ENCODE results near the gene SRRM4. TPM values are rescaled to one million over a fixed set of nuclear protein-coding genes. Genes with fewer than 3 reads are reported as not detected.

SRRM4 gene
- total and polyA plus RNA-seq, 8 donors = 0.05 to 2.6 (median 0.22) TPM; not detected in 2

DNA sequence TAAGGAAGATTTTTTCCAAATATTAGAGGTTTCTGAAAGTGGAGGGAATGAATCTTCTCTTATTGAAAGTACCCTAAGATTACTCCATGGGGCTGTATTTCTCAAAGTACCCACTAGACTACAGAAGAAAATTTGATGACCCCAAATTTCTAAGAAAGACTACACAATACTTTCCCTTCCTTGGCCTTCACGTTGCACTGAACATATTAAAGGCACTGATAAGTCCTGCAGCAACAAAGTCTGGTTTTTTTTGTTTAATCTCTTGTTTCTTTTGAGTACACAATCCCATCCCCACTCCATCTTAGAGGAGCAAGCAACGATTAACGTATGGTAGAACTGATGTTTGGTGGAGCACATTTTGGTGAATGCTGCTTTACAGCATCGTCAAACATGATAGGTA lies 70.1 kb downstream of the SRRM4 start:
- TF ChIP-seq POLR2AphosphoS5 (IDR thresholded peaks at IDR 0.05) = no peak
- TF ChIP-seq, protein P1, sequence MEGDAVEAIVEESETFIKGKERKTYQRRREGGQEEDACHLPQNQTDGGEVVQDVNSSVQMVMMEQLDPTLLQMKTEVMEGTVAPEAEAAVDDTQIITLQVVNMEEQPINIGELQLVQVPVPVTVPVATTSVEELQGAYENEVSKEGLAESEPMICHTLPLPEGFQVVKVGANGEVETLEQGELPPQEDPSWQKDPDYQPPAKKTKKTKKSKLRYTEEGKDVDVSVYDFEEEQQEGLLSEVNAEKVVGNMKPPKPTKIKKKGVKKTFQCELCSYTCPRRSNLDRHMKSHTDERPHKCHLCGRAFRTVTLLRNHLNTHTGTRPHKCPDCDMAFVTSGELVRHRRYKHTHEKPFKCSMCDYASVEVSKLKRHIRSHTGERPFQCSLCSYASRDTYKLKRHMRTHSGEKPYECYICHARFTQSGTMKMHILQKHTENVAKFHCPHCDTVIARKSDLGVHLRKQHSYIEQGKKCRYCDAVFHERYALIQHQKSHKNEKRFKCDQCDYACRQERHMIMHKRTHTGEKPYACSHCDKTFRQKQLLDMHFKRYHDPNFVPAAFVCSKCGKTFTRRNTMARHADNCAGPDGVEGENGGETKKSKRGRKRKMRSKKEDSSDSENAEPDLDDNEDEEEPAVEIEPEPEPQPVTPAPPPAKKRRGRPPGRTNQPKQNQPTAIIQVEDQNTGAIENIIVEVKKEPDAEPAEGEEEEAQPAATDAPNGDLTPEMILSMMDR (IDR thresholded peaks at IDR 0.05) = no peak
- no peak for TF ChIP-seq EP300 (IDR thresholded peaks at IDR 0.05)
- TF ChIP-seq POLR2A (IDR thresholded peaks at IDR 0.05) = no peak
- Histone ChIP-seq H3K27ac (no peak overlapping the region), H3K4me3 (no peak overlapping the region), H3K36me3 (no peaks in the 10 kb centered on the region), H3K9me3 (peaks cover 0 to 10% (median 8%) of the 10 kb centered on the region in 4 donors), H3K4me1 (no peaks in the 10 kb centered on the region), H3K27me3 (no peaks in the 10 kb centered on the region)
- no peak for DNase-seq
- WGBS, 5 donors = 77 to 84% (median 80%) methylated on average over 4 of the region's 4 CpGs
- intact Hi-C loops (cut with DNase I; ENCODE audit: low total_unique reads) = no loop called here

DNA sequence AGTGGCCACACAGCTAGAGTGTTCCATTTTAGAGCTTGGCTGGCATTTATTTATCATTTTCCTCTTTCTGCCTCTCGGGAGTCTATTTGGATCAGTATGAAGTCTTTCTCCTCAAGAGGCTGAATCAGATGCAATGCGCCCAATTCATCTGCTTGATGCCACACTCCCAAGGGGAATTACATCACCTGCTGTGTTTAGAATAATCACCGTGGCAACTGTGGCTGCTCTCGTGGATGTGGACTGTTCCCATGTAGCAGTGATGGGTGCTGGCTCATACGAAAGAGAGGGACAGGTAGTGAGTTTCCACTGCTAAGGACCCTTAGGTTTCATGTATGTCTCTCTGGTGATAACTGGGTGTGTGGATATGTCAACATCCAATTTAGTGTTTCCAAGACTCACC lies 70.7 kb downstream of the SRRM4 start:
- no peaks in the 10 kb centered on the region for H3K4me1 ChIP-seq
- WGBS, 5 donors = 75 to 88% (median 85%) methylated on average over 5 of the region's 5 CpGs
- no peaks in the 10 kb centered on the region for H3K36me3 ChIP-seq
- DNase-seq = no peak
- intact Hi-C loops (cut with DNase I; ENCODE audit: low total_unique reads) = no loop called here
- H3K27me3 ChIP-seq = no peaks in the 10 kb centered on the region
- no peak overlapping the region for H3K27ac ChIP-seq
- H3K9me3 ChIP-seq = peaks cover 0 to 10% (median 8%) of the 10 kb centered on the region in 4 donors
- no peak overlapping the region for H3K4me3 ChIP-seq
- TF ChIP-seq, protein P1 (IDR thresholded peaks at IDR 0.05) = no peak
- TF ChIP-seq POLR2AphosphoS5 (IDR thresholded peaks at IDR 0.05) = no peak
- TF ChIP-seq EP300 (IDR thresholded peaks at IDR 0.05) = no peak

DNA sequence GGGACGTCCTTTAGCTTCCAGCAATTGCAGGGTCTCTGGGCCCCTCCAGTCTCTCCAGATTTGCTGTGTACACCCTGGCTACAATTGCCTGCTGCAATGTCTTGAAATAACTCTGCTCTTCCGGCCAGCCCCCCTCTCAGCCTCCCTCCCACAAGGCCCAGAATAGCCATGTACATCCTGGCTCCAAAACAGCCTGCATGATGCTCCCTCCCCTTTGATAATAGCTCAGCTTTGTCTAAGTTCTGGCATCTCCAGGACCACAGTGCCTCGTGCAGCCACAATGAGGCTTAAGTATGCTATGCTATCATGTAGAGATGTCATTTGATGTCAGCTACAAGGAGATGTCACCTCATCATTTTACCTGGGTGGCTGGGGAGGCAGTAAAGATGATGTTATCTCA lies 74.6 kb downstream of the SRRM4 start:
- 38 to 48% (median 43%) methylated on average over 3 of the region's 3 CpGs for WGBS, 5 donors
- TF ChIP-seq EP300 (IDR thresholded peaks at IDR 0.05) = no peak
- TF ChIP-seq, protein P1 (IDR thresholded peaks at IDR 0.05) = no peak
- no peak for TF ChIP-seq POLR2A (IDR thresholded peaks at IDR 0.05)
- no peak for TF ChIP-seq POLR2AphosphoS5 (IDR thresholded peaks at IDR 0.05)

DNA sequence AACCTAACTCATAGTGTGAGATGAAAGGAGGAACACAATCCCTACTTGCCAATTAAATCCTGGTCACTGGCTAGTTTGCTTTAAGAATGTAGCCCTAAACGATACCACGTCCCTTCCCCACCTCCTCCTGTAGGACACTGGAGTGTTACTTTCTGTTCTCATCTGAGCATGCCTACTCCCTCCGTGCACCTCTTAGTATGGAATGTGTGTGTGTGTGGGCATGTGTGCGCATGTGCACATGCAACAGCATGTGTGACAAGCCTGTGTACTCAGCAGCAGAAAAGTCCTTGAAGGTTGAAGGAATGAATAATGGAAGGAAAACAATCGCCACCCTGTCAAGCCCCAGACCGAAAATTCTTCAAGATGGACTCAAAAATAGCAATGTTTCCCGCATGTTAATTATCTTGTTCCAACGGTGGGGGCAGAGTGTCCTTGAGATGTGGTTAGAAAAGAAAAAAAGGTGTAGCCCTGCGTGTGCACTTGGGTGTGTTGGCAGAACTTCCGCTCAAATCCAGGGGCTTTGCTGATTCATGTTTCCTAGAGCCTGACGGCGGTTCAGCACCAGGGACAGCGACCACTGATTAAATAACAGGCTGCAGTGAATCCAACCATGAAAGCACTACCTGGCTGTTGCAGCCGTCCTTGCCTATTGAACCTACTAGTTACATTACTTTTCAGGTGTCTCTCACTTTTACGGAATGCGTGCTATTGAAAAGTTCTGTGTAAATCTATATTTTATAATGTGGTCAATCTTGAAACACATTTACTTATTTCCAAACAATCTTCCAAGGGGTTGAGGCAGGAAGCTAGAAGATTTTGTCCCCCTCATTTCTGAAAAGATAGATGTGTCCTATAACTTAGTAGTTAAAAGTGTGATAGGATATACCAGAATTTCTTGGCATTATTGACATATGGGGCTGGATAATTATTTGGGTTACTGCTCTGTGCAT lies 79.8 kb downstream of the SRRM4 start:
- Histone ChIP-seq H3K4me1 (no peaks in the 10 kb centered on the region), H3K9me3 (no peaks in the 10 kb centered on the region), H3K36me3 (no peaks in the 10 kb centered on the region), H3K27ac (no peak overlapping the region), H3K27me3 (no peaks in the 10 kb centered on the region), H3K4me3 (no peak overlapping the region)
- intact Hi-C loops (cut with DNase I; ENCODE audit: low total_unique reads) = no loop called here
- 26 to 30% (median 27%) methylated on average over 16 of the region's 16 CpGs for WGBS, 5 donors
- no peak for TF ChIP-seq EP300 (IDR thresholded peaks at IDR 0.05)
- no peak for TF ChIP-seq POLR2AphosphoS5 (IDR thresholded peaks at IDR 0.05)
- TF ChIP-seq POLR2A (IDR thresholded peaks at IDR 0.05) = no peak
- TF ChIP-seq, protein P1 (IDR thresholded peaks at IDR 0.05) = no peak
- DNase-seq = peak; percentile 62 to 88

More for the DNA sequence above, 74.6 kb downstream of the SRRM4 start:
- Histone ChIP-seq H3K4me3 (no peak overlapping the region), H3K36me3 (no peaks in the 10 kb centered on the region), H3K4me1 (no peaks in the 10 kb centered on the region), H3K27ac (no peak overlapping the region), H3K27me3 (no peaks in the 10 kb centered on the region), H3K9me3 (peaks cover 0 to 4% (median 0%) of the 10 kb centered on the region in 4 donors)
- intact Hi-C loops (cut with DNase I; ENCODE audit: low total_unique reads) = no loop called here
- DNase-seq = no peak
